Sigmoid colon (tissue), 4 donors: ENCODE data around the gene RAB36.

Experiments used
- EP300 ChIP-seq, 4 donors: sonication (generic); formaldehyde crosslinking; IDR thresholded peaks; one replicate each; pipeline ENCODE4 v1.6.1; 2017; ENCODE audit warnings: antibody characterized with exemption in 4 of 4
- POLR2A ChIP-seq, 2 donors: fragments of 450-650 bp; IDR thresholded peaks; one replicate each; pipeline ENCODE4 v1.6.1; 2016; ENCODE audit warnings: antibody characterized with exemption in 2 of 2, mild to moderate bottlenecking in 2 of 2, moderate library complexity in 2 of 2
- TF ChIP-seq, protein P1 (sequence below), 4 experiments: fragments of 450-650 bp in 3 of 4; fragments of 200-600 bp in 1 of 4; IDR thresholded peaks; one replicate each; pipeline ENCODE4 v1.5.1; 2016 to 2019; ENCODE audit warnings: antibody characterized with exemption in 4 of 4, mild to moderate bottlenecking in 3 of 4, moderate library complexity in 2 of 4

GRCh38 chr22:23115825-23116494, 29.3 kb upstream of the RAB36 start:
- TF ChIP-seq EP300 (IDR thresholded peaks at IDR 0.05) (no peak), POLR2A (IDR thresholded peaks at IDR 0.05) (no peak)
- TF ChIP-seq, protein P1, sequence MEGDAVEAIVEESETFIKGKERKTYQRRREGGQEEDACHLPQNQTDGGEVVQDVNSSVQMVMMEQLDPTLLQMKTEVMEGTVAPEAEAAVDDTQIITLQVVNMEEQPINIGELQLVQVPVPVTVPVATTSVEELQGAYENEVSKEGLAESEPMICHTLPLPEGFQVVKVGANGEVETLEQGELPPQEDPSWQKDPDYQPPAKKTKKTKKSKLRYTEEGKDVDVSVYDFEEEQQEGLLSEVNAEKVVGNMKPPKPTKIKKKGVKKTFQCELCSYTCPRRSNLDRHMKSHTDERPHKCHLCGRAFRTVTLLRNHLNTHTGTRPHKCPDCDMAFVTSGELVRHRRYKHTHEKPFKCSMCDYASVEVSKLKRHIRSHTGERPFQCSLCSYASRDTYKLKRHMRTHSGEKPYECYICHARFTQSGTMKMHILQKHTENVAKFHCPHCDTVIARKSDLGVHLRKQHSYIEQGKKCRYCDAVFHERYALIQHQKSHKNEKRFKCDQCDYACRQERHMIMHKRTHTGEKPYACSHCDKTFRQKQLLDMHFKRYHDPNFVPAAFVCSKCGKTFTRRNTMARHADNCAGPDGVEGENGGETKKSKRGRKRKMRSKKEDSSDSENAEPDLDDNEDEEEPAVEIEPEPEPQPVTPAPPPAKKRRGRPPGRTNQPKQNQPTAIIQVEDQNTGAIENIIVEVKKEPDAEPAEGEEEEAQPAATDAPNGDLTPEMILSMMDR (IDR thresholded peaks at IDR 0.05) = no peak
